Type B pancreatic cell (in vitro differentiated cells): ENCODE measurements around the gene CD82. TPM values are rescaled to one million over a fixed set of nuclear protein-coding genes. Genes with fewer than 3 reads are reported as not detected.

ENCODE experiments used
- DNase-seq: peaks from one replicate; pipeline ENCODE4 v3.0.0; 2021; ENCODE audit warnings: mixed read lengths; ENCODE audit not compliant: unreplicated experiment; ENCODE audit errors: extremely low spot score
- H3K27ac Mint-ChIP-seq: 2 replicates; pipeline ENCODE4 v1.8.0; 2021; ENCODE audit warnings: mild to moderate bottlenecking, mixed read lengths
- H3K27me3 Mint-ChIP-seq: 2 replicates; pipeline ENCODE4 v1.8.0; 2021; ENCODE audit warnings: mixed read lengths
- H3K36me3 Mint-ChIP-seq: 2 replicates; pipeline ENCODE4 v1.8.0; 2021; ENCODE audit warnings: mixed read lengths
- H3K4me1 Mint-ChIP-seq: one replicate; pipeline ENCODE4 v1.8.0; 2021; ENCODE audit warnings: mixed read lengths; ENCODE audit not compliant: unreplicated experiment
- H3K4me3 Mint-ChIP-seq: 2 replicates; pipeline ENCODE4 v1.8.0; 2021; ENCODE audit warnings: mild to moderate bottlenecking, mixed read lengths
- H3K9me3 Mint-ChIP-seq: 2 replicates; pipeline ENCODE4 v1.8.0; 2021; ENCODE audit warnings: mixed read lengths
- total RNA-seq: library from RNA; stranded (reverse); gene quantifications from 2 replicates; pipeline ENCODE4 v1.2.1, GENCODE V29; 2021; ENCODE audit warnings: low replicate concordance
- TF ChIP-seq, protein P1 (sequence below): fragments of 200-600 bp; sonication (generic); conservative IDR thresholded peaks from 2 replicates; pipeline ENCODE4 v1.5.0; 2021; ENCODE audit warnings: antibody characterized with exemption, mild to moderate bottlenecking

Gene CD82
- total RNA-seq, 1 donor from 2014 or later: 82.1 TPM

GRCh38 chr11:44661311-44661717, 95.9 kb downstream of the CD82 start:
- Mint-ChIP-seq H3K9me3 (peaks cover 9% of the 10 kb centered on the region), H3K4me1 (no peaks in the 10 kb centered on the region), H3K27ac (no peak overlapping the region), H3K36me3 (no peaks in the 10 kb centered on the region), H3K4me3 (no peak overlapping the region), H3K27me3 (peaks cover 19% of the 10 kb centered on the region)
- TF ChIP-seq, protein P1, sequence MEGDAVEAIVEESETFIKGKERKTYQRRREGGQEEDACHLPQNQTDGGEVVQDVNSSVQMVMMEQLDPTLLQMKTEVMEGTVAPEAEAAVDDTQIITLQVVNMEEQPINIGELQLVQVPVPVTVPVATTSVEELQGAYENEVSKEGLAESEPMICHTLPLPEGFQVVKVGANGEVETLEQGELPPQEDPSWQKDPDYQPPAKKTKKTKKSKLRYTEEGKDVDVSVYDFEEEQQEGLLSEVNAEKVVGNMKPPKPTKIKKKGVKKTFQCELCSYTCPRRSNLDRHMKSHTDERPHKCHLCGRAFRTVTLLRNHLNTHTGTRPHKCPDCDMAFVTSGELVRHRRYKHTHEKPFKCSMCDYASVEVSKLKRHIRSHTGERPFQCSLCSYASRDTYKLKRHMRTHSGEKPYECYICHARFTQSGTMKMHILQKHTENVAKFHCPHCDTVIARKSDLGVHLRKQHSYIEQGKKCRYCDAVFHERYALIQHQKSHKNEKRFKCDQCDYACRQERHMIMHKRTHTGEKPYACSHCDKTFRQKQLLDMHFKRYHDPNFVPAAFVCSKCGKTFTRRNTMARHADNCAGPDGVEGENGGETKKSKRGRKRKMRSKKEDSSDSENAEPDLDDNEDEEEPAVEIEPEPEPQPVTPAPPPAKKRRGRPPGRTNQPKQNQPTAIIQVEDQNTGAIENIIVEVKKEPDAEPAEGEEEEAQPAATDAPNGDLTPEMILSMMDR: no peak
- no peak for DNase-seq

Other genes starting within 250 kb of the CD82 start
- 29.0 and 52.8 TPM in 2 replicates for gene TSPAN18, start 161.3 kb downstream of the CD82 start, total RNA-seq